Activated CD8-positive, alpha-beta memory T cell treated with anti-CD3 and anti-CD28 coated beads for 36 hours (primary cell): Measurements from ENCODE around the gene S1PR1. TPM values are rescaled to one million over a fixed set of nuclear protein-coding genes. Genes with fewer than 3 reads are reported as not detected.
"Not testable (repeated sequence)": the region's sequence is repeated elsewhere in the genome, so short reads cannot be mapped to it uniquely, and the experiment has no call there.

Experiments
- CTCF ChIA-PET: fragments of 350-600 bp; sonication (Branson Sonifier 250); formaldehyde crosslinking; loops from one replicate; lab custom pipeline; 2021; ENCODE audit warnings: antibody characterized with exemption; lab: Charles Lee
- POLR2A ChIA-PET: fragments of 350-600 bp; sonication (Branson Sonifier 250); formaldehyde crosslinking; loops from one replicate; lab custom pipeline; 2021; ENCODE audit warnings: antibody characterized with exemption; lab: Charles Lee
- total RNA-seq, 2 experiments: library from RNA; stranded (reverse); gene quantifications; one replicate each; pipeline ENCODE4 v1.2.3, GENCODE V29; 2021

S1PR1 gene
- total RNA-seq, 2 experiments from 2014 or later = 84.0 to 87.1 TPM

DNA sequence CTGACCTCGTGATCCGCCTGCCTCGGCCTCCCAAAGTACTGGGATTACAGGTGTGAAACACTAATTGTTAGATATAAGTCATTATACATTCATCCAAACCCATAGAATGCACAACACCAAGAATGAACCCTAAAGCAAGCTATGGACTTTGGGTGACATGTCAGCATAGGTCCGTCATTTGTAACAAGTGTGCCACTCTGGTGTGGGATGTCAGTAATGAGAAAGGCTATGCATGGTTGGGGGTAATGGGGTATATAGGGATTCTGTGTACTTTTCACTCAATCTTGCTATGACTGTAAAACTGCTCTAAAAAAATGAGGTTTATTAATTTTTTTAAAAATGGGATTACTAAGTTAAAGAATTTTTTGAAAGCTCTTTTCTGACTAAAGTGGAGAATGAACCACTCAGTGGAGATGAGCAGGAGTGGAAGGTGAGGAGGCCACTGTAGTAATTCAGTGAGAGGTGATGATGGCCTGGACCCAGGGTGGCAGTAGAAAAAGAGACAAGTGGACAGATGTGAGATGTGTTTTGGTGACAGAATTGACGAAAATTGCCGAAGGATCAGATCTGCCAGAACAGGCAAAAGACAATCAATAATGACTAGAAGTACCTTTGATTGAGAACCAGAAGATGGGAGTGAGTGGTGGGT lies 21.3 kb upstream of the S1PR1 start:
- POLR2A ChIA-PET = no interaction called here
- CTCF ChIA-PET = interaction anchor here (1.1 kb wide), 1 partner anchor 13 kb away, joined by 3 read pairs; no protein-coding TSS in a partner anchor

DNA sequence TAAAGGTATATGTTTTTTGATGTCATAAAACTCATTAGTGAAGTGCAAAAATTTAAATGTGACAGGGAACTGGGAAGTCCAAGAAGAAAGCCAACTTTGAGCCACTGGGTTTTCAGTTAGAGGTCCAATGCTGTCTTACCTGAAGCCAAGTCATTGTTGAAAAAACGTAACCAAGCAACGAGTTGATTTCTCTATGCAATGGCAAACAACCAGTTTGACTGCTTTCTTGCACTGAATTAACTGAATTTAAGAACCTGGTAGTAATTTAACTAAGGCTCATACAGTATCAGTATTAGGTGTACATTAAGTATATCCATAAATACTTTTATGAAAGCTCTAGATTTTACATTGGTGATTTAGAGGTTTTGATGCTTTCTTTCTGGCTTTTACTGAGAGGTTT lies 20.2 kb upstream of the S1PR1 start:
- POLR2A ChIA-PET = no interaction called here
- CTCF ChIA-PET = interaction anchor here (0.6 kb wide), 1 partner anchor 77 kb away, joined by 3 read pairs; no protein-coding TSS in a partner anchor

DNA sequence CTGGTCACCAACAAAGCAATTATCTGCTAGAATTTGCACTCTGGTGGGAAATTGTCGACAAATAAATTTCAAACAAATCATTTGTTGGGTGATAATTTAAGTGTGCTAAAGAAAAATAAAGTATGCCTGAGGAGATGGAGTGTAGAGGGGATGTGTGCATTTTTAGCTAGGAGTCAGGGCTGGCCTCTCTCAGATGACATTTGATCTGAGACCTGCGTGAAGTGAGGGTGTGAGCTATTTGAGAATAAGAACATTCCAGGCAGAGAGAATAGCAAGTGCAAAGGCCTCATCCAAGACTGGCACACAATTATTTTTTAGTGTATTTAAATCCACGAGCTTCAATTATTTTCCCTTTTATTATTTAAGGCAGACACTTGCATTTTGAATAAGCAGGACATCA lies 19.7 kb upstream of the S1PR1 start:
- CTCF ChIA-PET = no interaction called here
- POLR2A ChIA-PET = no interaction called here

DNA sequence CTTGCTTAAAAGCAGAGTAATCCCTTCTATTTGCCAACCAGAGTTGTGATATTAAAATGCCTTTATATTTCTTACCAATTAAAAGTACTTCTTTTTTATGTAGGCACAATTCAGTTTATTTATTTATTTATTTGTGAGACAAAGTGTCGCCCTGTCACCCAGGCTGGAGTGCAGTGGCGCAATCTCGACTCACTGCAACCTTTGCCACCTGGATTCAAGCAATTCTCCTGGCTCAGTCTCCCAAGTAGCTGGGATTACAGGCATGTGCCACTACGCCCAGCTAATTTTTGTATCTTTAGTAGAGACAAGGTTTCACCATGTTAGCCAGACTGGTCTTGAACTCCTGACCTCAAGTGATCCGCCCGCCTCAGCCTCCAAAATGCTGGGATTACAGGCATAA lies 17.9 kb upstream of the S1PR1 start:
- POLR2A ChIA-PET = not testable (repeated sequence)

DNA sequence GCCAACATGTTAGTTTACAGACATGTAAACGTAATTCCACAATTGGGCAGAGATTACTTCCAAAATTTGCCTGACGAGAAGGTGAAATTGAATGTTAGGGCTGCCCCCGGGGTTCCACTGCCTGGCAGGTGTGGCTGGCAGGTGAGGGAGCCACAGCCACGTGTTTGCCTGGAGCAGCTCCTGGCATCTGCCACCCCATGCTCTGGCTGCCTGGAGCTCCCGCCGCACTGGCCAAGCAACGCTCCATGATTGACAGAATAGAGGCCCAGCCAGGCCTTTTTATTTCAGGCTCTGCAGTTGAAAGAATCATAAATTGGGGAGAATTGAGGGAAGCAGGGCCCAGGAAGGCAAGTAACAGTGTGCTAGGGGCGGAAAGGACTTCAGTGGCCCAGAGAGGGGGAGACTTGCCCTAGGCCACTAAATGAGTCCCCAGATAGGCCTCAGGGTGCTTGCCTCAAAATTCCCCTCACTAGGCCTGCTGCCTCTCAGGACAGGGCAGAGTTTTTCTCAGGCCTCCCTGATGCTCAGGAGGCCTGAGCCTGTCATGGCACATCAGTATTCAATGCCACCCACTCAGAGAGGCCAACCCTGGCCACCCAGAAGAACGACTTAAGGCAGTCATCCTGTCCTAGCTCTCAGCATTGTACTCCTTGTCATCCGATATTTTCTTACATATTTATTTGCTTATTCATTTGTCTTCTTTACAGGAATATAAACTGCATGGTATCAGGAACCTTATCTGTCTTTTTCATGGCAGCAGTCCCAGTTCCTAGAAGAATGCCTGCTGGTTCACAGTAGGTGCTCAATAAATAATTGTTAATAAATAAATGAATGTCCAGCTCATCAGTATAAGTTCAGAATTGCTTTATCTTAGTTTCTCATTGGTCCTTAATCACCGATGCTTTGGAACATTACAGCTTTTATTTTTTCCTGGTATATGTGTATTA lies 16.6 kb upstream of the S1PR1 start:
- ChIA-PET POLR2A (interaction anchor here (0.7 kb wide), 1 partner anchor 18 kb away, joined by 4 read pairs; no protein-coding TSS in a partner anchor), CTCF (no interaction called here)

More for the DNA sequence above, 17.9 kb upstream of the S1PR1 start:
- CTCF ChIA-PET = not testable (repeated sequence)

DNA sequence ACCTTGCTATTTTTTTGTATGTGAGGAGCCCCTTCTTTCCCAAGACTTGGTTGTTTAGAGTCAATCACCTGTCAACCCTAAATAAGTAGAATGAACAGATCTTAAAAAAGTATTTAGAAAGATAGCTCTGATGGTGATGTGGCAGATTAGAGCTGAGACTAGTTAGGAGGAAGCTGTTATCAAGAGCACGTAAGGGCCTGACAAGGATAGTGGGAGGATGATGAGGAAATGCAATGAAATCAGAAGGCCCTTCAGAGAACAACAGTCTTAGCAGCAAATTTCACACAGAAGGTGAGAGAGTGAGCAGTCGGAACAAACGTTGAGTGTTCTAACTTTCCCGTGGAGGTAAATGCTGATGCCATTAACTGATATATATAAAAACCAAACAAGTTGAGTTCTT lies 15.9 kb upstream of the S1PR1 start:
- CTCF ChIA-PET = no interaction called here
- POLR2A ChIA-PET = interaction anchor here (0.7 kb wide), 1 partner anchor 18 kb away, joined by 4 read pairs; no protein-coding TSS in a partner anchor

DNA sequence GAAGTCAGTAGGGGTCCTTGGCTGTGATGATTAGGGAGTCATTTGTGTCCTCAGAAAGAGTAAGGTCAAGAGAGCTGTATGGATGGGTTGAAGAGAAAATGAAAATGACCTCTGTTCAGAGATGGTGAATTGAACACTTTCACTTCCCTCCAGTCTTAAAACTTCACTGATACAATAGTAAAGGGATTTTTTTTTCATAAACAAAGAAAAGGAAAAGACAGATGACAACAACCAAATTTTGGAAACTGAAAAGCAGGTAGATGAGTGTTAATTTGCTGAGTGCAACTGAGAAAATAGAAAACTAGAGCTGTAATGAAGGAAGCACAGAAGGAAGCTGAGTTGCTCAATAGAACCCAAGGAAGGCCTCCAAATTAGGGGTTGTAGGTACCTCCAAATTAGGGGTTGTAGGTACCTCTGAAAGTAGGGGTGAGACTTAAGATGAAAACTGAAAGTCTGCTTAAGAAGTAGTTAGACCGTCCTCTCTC lies 14.8 kb upstream of the S1PR1 start:
- ChIA-PET POLR2A (no interaction called here), CTCF (no interaction called here)

DNA sequence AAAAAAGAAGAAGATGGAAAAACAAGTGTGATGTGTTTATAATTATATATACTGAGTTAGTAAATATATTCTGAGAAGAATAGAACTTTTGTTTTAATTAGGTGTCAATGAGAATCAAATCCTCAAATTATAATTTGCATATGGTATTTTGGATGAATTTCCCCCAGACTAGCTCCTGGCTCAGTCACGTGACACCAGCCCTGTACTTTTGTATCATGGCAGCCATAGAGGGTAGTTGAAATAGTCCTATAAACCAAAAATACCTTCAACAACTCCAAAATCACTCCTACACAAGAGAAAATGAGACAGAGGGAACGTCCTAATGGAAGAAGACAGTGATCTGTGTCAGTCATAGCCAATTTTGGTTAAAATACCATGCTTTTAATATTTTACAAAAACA lies 9.0 kb upstream of the S1PR1 start:
- POLR2A ChIA-PET = no interaction called here
- CTCF ChIA-PET = interaction anchor here (0.7 to 1.2 kb wide), 2 partner anchors 244 to 1666 kb away, joined by 3 read pairs; no protein-coding TSS in a partner anchor

DNA sequence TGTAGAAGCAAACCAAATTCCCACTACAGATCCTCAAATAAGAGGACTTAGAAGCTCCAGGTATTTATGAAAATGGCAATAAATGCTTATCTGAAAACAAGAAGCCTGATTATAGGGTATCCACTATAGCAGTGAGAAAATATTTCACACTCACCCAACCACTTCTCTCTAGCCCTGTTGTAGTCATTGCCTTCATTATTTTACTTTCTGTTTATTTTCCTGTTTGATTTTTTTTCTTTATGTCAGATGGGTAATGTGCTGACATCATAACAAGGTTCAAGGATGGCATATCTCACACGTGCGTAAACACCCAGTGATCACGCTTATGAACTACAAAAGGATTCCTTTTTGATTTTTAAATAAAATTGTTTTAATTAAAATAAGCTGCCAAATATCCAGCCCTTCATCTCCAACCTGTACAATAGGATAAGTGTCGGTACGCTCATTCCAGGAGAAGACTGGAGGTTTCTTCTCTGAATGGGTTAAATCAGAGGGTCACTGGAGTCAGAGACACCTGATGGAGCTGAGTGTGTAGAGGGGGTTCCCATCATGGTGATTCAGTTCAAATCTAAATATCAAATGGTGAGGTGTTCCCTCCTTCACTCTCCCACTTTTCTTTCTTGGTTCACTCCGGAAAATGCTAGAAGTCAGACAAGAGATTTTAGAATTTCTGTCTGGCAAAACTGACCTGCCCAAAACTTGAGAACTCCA lies 8.2 kb upstream of the S1PR1 start:
- ChIA-PET POLR2A (no interaction called here), CTCF (interaction anchor here (0.7 to 1.9 kb wide), 4 partner anchors 10 to 1667 kb away, joined by 3 to 6 read pairs (median 3); no protein-coding TSS in a partner anchor)

DNA sequence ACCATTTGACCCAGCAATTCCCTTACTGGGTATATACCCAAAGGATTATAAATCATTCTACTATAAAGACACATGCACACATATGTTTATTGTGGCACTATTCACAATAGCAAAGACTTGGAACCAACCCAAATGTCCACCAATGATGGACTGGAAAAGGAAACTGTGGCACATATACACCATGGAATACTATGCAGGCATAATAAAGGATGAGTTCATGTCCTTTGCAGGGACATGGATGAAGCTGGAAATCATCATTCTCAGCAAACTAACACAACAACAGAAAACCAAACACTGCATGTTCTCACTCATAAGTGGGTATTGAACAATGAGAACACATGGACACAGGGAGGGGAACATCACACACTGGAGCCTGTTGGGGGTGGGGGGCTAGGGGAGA lies 4.6 kb upstream of the S1PR1 start:
- POLR2A ChIA-PET, CTCF ChIA-PET: not testable (repeated sequence)

DNA sequence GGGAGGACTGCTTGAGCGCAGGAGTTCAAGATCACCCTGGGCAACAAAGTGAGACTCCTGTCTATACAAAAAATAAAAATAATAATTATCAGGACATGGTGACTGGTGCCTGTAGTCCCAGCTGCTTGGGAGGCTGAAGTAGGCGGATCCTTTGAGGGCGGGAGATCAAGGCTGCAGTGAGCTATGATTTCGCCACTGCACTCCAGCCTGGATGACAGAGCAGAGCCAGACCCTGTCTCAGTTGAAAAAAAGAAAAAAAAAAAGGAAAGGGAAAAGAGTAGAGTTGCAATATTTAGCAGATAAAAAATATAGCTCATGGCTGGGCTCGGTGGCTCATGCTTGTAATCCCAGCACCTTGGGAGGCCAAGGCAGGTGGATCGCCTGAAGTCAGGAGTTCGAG lies 3.3 kb upstream of the S1PR1 start:
- POLR2A ChIA-PET = interaction anchor here (0.5 to 1.1 kb wide), 2 partner anchors 107 to 311 kb away, joined by 3 to 9 read pairs; no protein-coding TSS in a partner anchor

DNA sequence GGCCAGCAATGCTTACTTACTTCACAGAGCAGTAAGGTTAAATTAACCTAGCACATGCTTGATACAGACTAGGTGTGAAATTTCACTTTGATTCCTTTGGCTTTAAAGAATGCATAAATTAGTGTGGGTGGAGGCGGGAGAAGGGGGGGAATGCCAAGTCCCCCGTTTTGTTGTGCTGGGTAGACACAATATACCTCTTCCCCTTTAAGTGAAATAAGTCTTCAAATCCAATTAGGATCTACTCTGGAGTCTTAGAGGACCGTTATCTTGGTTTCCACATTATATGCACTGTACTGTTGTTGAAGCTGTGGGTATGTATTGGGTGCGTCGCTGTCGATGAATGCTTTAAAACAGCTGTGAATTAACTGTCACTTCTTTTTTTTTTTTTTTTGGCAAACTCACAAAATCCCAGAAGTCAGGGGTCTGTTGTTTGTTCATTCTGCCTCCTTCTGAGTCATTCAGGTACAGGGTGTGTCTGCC lies 1.6 kb upstream of the S1PR1 start:
- CTCF ChIA-PET = interaction anchor here (0.6 to 1.6 kb wide), 10 partner anchors 12 to 310 kb away, joined by 3 to 4 read pairs (median 3); no protein-coding TSS in a partner anchor
- POLR2A ChIA-PET = interaction anchor here (1.0 to 2.7 kb wide), 5 partner anchors 17 to 210 kb away, joined by 6 to 40 read pairs (median 10); partner anchors contain the start of gene DPH5

More for the DNA sequence above, 3.3 kb upstream of the S1PR1 start:
- CTCF ChIA-PET = no interaction called here

DNA sequence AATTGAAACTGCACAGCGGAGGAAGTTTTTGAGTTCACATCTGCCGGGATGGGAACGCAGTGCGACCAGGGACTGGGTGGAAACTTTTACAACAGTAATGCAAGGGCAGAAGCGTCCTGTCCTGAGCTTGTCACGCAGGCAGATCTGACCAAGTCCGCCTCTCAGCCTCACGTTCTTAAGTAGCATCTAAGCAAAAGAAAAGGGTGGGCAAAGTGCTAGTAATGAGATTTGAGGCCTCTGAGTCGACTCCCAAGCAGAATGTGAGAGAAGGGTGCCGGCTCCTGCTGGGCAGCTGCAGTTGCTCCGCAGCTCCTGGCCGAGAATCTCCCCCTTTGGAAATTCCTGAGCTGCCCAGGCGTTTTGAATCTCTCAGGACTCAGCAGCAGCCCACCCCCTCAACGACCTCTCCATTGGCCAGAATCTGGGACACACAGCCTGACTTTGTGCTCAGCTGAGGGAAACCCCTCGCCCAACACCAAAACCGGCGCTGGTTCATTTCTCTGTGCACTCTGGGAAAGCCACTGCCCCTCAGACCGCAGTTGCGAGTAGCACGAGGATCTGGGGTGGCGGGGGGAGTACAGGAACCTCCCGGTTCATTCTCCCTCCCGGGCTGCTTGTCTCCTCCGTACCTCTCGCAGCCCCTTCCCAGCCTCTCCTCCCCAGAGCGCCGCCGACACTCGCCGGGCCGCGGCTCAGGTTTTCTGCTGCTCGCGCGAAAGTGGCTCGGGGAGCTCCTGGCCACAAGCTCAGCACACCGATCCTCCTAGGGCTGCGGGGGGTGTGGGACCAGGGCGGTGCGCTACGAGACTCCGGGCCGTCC lies 913 bp upstream of the S1PR1 start:
- ChIA-PET CTCF (interaction anchor here (0.7 to 1.6 kb wide), 11 partner anchors 10 to 315 kb away, joined by 3 to 6 read pairs (median 3); no protein-coding TSS in a partner anchor), POLR2A (interaction anchor here (0.7 to 2.7 kb wide), 7 partner anchors 16 to 312 kb away, joined by 3 to 40 read pairs (median 7); partner anchors contain the start of gene DPH5)

DNA sequence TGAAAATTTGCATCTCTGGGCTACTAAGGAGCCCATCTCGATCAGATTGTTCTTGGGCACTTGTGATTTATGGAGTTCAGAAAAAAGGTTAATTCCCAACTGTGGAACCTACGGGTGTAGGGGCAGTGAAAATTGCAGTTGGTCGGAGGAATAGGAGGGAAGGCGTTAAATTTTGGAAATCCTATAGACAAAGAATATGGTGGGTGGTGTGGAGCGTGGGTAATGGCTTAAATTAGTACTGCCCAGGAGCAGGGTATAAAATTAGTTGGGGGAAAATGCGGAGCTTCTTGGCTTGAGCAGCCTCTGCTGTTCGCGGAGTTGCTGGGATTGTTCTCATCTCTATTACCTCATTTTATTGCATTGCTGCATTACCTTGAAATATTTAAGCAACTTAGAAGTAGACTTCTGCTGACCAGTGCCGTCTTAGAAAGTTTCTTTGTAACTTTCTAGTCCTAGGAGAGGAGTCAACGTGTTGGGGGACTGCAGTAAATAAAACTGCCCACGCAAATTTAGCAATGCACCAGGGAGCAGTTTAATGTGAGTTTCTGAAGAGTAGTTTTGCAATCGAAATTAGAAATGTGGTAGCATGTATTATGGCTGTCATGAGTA lies 514 bp downstream of the S1PR1 start:
- CTCF ChIA-PET = interaction anchor here (1.2 to 4.4 kb wide), 7 partner anchors 11 to 100 kb away, joined by 4 to 31 read pairs (median 13); no protein-coding TSS in a partner anchor
- POLR2A ChIA-PET = interaction anchor here (0.6 to 2.7 kb wide), 9 partner anchors 13 to 200 kb away, joined by 3 to 40 read pairs (median 4); no protein-coding TSS in a partner anchor

DNA sequence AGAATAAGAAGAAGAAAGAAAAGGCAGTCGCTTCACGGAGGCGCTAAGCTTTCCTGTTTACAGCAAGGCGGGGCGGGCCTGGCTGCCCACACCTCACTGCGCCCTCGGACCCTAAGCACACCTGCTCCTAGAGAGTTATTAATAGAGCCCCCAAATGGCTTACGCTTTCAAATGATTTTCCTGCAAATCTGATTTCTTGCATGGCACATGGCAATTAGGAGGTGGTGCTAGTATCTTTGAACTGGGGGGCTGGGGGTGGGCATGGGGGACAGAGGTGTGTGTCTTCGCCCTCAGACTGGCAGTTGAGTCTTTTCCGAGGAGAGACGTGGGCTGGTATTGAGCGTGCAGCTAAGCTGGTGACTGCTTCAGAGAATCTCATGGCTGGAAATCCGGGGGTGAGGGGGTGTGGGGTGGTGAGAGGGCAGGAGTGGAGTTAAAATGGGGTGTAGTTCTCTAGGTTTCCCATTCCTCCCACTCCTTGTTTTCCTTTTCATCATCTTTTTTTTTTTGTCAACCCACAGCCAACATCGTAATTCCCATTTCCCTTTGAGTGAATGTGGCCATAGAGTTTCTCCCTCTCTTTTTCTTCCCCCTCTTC lies 1.3 kb downstream of the S1PR1 start:
- CTCF ChIA-PET = interaction anchor here (0.7 to 4.4 kb wide), 22 partner anchors 9 to 317 kb away, joined by 3 to 31 read pairs (median 4); no protein-coding TSS in a partner anchor

DNA sequence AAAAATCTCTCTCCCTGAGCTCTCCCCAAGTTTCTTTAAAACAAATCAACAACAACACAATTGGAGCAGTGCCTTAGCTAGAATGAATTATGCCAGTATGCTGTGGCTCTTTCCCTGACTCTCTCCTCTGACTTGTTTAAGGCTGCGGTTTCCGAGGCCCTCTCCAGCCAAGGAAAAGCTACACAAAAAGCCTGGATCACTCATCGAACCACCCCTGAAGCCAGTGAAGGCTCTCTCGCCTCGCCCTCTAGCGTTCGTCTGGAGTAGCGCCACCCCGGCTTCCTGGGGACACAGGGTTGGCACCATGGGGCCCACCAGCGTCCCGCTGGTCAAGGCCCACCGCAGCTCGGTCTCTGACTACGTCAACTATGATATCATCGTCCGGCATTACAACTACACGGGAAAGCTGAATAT lies 1.9 kb downstream of the S1PR1 start:
- POLR2A ChIA-PET = interaction anchor here (0.5 to 2.2 kb wide), 11 partner anchors 9 to 344 kb away, joined by 3 to 19 read pairs (median 3); partner anchors contain the start of gene EXTL2
- CTCF ChIA-PET = interaction anchor here (0.7 to 4.4 kb wide), 24 partner anchors 9 to 329 kb away, joined by 3 to 31 read pairs (median 4); no protein-coding TSS in a partner anchor

More for the DNA sequence above, 1.3 kb downstream of the S1PR1 start:
- POLR2A ChIA-PET = interaction anchor here (0.5 to 2.2 kb wide), 14 partner anchors 10 to 343 kb away, joined by 3 to 19 read pairs (median 3); partner anchors contain the start of gene EXTL2
